ENCODE results near the gene GGA1. TPM values are rescaled to one million over a fixed set of nuclear protein-coding genes. Genes with fewer than 3 reads are reported as not detected.

GGA1 gene
- total and polyA plus RNA-seq, 9 of the 15 experiments (the other 6 are each of a cell fraction or from before 2014, with no cell fraction given), result 1.5 to 69.5 (median 31.6) TPM

- 0 out of 2 replicates have a peak, but pooled peaks have one; percentile 65 for TF ChIP-seq CUX1 (CRISPR knock-in tag; IDR thresholded peaks at IDR 0.05)
- 0 out of 2 replicates have a peak, but pooled peaks have one; percentile 2 for TF ChIP-seq SMARCE1 (IDR thresholded peaks at IDR 0.05)
- TF ChIP-seq ZNF175 (CRISPR knock-in tag; IDR thresholded peaks at IDR 0.05; ENCODE audit: low read depth), result peak; percentile 43; the same call in 1 of the 2 replicates
- TF ChIP-seq SRSF3 (IDR thresholded peaks at IDR 0.05; ENCODE audit: insufficient read depth, low read length), result peak; percentile 87; the same call in 1 of the 2 replicates
- no peak for TF ChIP-seq THRA (IDR thresholded peaks at IDR 0.05)
- TF ChIP-seq, protein P1, sequence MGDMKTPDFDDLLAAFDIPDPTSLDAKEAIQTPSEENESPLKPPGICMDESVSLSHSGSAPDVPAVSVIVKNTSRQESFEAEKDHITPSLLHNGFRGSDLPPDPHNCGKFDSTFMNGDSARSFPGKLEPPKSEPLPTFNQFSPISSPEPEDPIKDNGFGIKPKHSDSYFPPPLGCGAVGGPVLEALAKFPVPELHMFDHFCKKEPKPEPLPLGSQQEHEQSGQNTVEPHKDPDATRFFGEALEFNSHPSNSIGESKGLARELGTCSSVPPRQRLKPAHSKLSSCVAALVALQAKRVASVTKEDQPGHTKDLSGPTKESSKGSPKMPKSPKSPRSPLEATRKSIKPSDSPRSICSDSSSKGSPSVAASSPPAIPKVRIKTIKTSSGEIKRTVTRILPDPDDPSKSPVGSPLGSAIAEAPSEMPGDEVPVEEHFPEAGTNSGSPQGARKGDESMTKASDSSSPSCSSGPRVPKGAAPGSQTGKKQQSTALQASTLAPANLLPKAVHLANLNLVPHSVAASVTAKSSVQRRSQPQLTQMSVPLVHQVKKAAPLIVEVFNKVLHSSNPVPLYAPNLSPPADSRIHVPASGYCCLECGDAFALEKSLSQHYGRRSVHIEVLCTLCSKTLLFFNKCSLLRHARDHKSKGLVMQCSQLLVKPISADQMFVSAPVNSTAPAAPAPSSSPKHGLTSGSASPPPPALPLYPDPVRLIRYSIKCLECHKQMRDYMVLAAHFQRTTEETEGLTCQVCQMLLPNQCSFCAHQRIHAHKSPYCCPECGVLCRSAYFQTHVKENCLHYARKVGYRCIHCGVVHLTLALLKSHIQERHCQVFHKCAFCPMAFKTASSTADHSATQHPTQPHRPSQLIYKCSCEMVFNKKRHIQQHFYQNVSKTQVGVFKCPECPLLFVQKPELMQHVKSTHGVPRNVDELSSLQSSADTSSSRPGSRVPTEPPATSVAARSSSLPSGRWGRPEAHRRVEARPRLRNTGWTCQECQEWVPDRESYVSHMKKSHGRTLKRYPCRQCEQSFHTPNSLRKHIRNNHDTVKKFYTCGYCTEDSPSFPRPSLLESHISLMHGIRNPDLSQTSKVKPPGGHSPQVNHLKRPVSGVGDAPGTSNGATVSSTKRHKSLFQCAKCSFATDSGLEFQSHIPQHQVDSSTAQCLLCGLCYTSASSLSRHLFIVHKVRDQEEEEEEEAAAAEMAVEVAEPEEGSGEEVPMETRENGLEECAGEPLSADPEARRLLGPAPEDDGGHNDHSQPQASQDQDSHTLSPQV (IDR thresholded peaks at IDR 0.05), result peak; percentile 18; the same call in 1 of the 2 replicates
- TF ChIP-seq CXXC5 (CRISPR knock-in tag; IDR thresholded peaks at IDR 0.05), result 0 out of 2 replicates have a peak, but pooled peaks have one; percentile 3
Measured at GRCh38 chr22:37562049-37562875, 46.4 kb upstream of the GGA1 start (continued).

Data from K562 (cell line).